Endodermal cell (in vitro differentiated cells): ENCODE data around the gene EPHA6. TPM values are rescaled to one million over a fixed set of nuclear protein-coding genes. Genes with fewer than 3 reads are reported as not detected.

Source experiments
- DNase-seq: peaks from one replicate; pipeline ENCODE4 v3.0.0-alpha.2; 2017
- H3K27ac ChIP-seq: 2 replicates; pipeline ENCODE4 v1.5.1; 2013; ENCODE audit warnings: mild to moderate bottlenecking, low read depth, low read length, moderate library complexity
- H3K27me3 ChIP-seq: 2 replicates; pipeline ENCODE4 v1.6.1; 2013; ENCODE audit warnings: mild to moderate bottlenecking, low read length, moderate library complexity; ENCODE audit not compliant: insufficient read depth, control insufficient read depth, poor library complexity, severe bottlenecking
- H3K36me3 ChIP-seq: 2 replicates; pipeline ENCODE4 v1.7.0; 2013; ENCODE audit warnings: mild to moderate bottlenecking, low read length, moderate library complexity; ENCODE audit not compliant: control insufficient read depth, insufficient read depth
- H3K4me1 ChIP-seq: one replicate; pipeline ENCODE4 v1.7.0; 2013; ENCODE audit warnings: low read length; ENCODE audit not compliant: control insufficient read depth, insufficient read depth
- H3K4me3 ChIP-seq: 2 replicates; pipeline ENCODE4 v1.5.1; 2013; ENCODE audit warnings: mild to moderate bottlenecking, low read length, moderate library complexity
- H3K9ac ChIP-seq: 2 replicates; pipeline ENCODE4 v1.6.1; 2013; ENCODE audit warnings: mild to moderate bottlenecking, low read length, moderate library complexity; ENCODE audit not compliant: poor library complexity, severe bottlenecking; ENCODE audit errors: extremely low read depth
- H3K9me3 ChIP-seq: 2 replicates; pipeline ENCODE4 v1.6.1; 2013; ENCODE audit warnings: mild to moderate bottlenecking, low read length, moderate library complexity; ENCODE audit not compliant: control insufficient read depth
- H3K27ac Mint-ChIP-seq: 2 replicates; pipeline ENCODE4 v1.8.0; 2020; ENCODE audit warnings: mixed read lengths
- H3K27me3 Mint-ChIP-seq: 2 replicates; pipeline ENCODE4 v1.8.0; 2021; ENCODE audit warnings: mild to moderate bottlenecking, mixed read lengths; ENCODE audit not compliant: insufficient read depth
- H3K36me3 Mint-ChIP-seq: 2 replicates; pipeline ENCODE4 v1.8.0; 2020; ENCODE audit warnings: low read depth, mixed read lengths
- H3K4me1 Mint-ChIP-seq: 2 replicates; pipeline ENCODE4 v1.8.0; 2020; ENCODE audit warnings: mixed read lengths
- H3K4me3 Mint-ChIP-seq: 2 replicates; pipeline ENCODE4 v1.8.0; 2020; ENCODE audit warnings: mild to moderate bottlenecking, moderate library complexity, mixed read lengths
- H3K9me3 Mint-ChIP-seq: 2 replicates; pipeline ENCODE4 v1.8.0; 2020; ENCODE audit warnings: mild to moderate bottlenecking, mixed read lengths
- CTCF ChIP-seq: fragments of 200-600 bp; sonication (generic); conservative IDR thresholded peaks from 2 replicates; pipeline ENCODE4 v1.5.0; 2021; ENCODE audit warnings: antibody characterized with exemption, mild to moderate bottlenecking
- WGBS, 2 experiments: methylation state at CpG; one replicate each; pipeline versions ENCODE4 v1.1.5 to v1.1.7; 2013; ENCODE audit warnings: missing lambda C conversion rate in 2 of 2, mixed read lengths in 1 of 2; ENCODE audit not compliant: insufficient coverage in 1 of 2, insufficient read length in 1 of 2; 5-methylcytosine and 5-hydroxymethylcytosine counted together
- total RNA-seq, 2 donors: library from RNA; stranded (reverse); fragmentation: NEBNext Ultra II Directional in 1 of 2; extraction: Animal tissue kit (Norgen Biotek cat#: 25700) in 1 of 2; gene quantifications; 2 replicates in 1 of 2; 3 replicates in 1 of 2; pipeline ENCODE4 v1.2.1, GENCODE V29; 2021

EPHA6 gene
- total RNA-seq, 2 donors from 2014 or later, result 4.6 to 12.2 TPM

GRCh38 chr3:97106652-97106989 lies 292.2 kb downstream of the EPHA6 start:
- Histone ChIP-seq H3K4me3 (no peak overlapping the region), H3K9me3 (no peaks in the 10 kb centered on the region), H3K27ac (no peak overlapping the region), H3K27me3 (no peaks in the 10 kb centered on the region), H3K9ac (no peak overlapping the region), H3K36me3 (no peaks in the 10 kb centered on the region), H3K4me1 (no peaks in the 10 kb centered on the region)
- TF ChIP-seq CTCF, result no peak
- H3K4me1 Mint-ChIP-seq, result peaks cover 7% of the 10 kb centered on the region
- H3K9me3 Mint-ChIP-seq, result no peaks in the 10 kb centered on the region
- H3K27ac Mint-ChIP-seq, result no peak overlapping the region
- no peak for DNase-seq
- no peaks in the 10 kb centered on the region for H3K27me3 Mint-ChIP-seq
- 91 to 93% methylated on average over 3 to 4 of the region's 4 CpGs for WGBS, 2 experiments
- H3K4me3 Mint-ChIP-seq, result no peak overlapping the region
- no peaks in the 10 kb centered on the region for H3K36me3 Mint-ChIP-seq

GRCh38 chr3:97108136-97108535 lies 293.7 kb downstream of the EPHA6 start:
- Histone ChIP-seq H3K36me3 (no peaks in the 10 kb centered on the region), H3K9ac (no peak overlapping the region), H3K9me3 (no peaks in the 10 kb centered on the region), H3K4me3 (no peak overlapping the region), H3K4me1 (no peaks in the 10 kb centered on the region), H3K27me3 (no peaks in the 10 kb centered on the region), H3K27ac (no peak overlapping the region)
- Mint-ChIP-seq H3K4me3 (no peak overlapping the region), H3K27me3 (no peaks in the 10 kb centered on the region), H3K9me3 (no peaks in the 10 kb centered on the region), H3K36me3 (no peaks in the 10 kb centered on the region), H3K4me1 (peaks cover 7% of the 10 kb centered on the region), H3K27ac (no peak overlapping the region)
- TF ChIP-seq CTCF, result no peak
- no peak for DNase-seq
- WGBS, 2 experiments, result 100% methylated on average over 1 of the region's 1 CpG; no CpG with 5 or more reads in 1 of the 2 experiments

GRCh38 chr3:97111244-97111643 lies 296.9 kb downstream of the EPHA6 start:
- Histone ChIP-seq H3K9ac (no peak overlapping the region), H3K27ac (no peak overlapping the region), H3K27me3 (no peaks in the 10 kb centered on the region), H3K9me3 (no peaks in the 10 kb centered on the region), H3K4me3 (no peak overlapping the region), H3K4me1 (no peaks in the 10 kb centered on the region), H3K36me3 (no peaks in the 10 kb centered on the region)
- Mint-ChIP-seq H3K4me3 (no peak overlapping the region), H3K4me1 (peaks cover 7% of the 10 kb centered on the region), H3K9me3 (no peaks in the 10 kb centered on the region), H3K36me3 (no peaks in the 10 kb centered on the region), H3K27me3 (no peaks in the 10 kb centered on the region), H3K27ac (no peak overlapping the region)
- 100% methylated on average over 1 of the region's 1 CpG; no CpG with 5 or more reads in 1 of the 2 experiments for WGBS, 2 experiments
- no peak for DNase-seq
- no peak for TF ChIP-seq CTCF
